ENCODE results near the gene GNAT3. TPM values are rescaled to one million over a fixed set of nuclear protein-coding genes. Genes with fewer than 3 reads are reported as not detected.

Gene GNAT3
- total RNA-seq, 1 experiment from 2014 or later = not detected

DNA sequence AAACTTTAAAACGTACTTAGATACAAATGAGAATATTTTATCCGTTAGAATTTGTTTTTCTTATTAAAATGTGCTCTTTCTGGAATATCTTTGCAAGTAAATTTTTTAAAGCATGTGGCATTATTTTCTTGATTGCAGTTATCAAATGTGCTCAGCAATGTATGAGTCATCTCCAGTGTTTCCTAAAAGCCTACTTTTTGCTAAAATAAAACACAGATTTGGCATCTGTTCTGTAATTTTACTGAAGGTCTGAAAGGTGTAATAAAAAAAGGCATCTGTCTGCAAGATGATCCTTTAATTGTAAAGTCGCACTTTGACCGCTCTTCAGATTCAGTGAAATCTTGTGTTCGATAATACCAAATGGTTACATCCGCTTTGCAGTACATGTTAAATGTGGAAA lies 3.4 kb downstream of the GNAT3 start:
- ChIA-PET CTCF (no interaction called here), POLR2A (ENCODE audit: low non-redundant PET) (no interaction called here)
- no peak for DNase-seq (ENCODE audit: low spot score)
- Histone ChIP-seq H3K4me1 (ENCODE audit: insufficient read depth, low read length, poor library complexity, severe bottlenecking) (no peaks in the 10 kb centered on the region), H3K4me3 (ENCODE audit: low read depth, low read length, poor library complexity, severe bottlenecking) (no peak overlapping the region), H3K9me3 (ENCODE audit: low read depth, low read length, poor library complexity, severe bottlenecking) (no peaks in the 10 kb centered on the region), H3K27ac (ENCODE audit: low read depth, low read length, poor library complexity, severe bottlenecking) (no peak overlapping the region), H3K27me3 (replicated peaks; ENCODE audit: insufficient read depth, low read depth, low read length, poor library complexity) (no peaks in the 10 kb centered on the region), H3K36me3 (ENCODE audit: insufficient read depth, low read length, poor library complexity, severe bottlenecking) (no peaks in the 10 kb centered on the region)
- TF ChIP-seq EZH2 (IDR thresholded peaks at IDR 0.05; ENCODE audit: borderline replicate concordance, low read depth, low read length, poor library complexity, severe bottlenecking) = no peak
- TF ChIP-seq, protein P1, sequence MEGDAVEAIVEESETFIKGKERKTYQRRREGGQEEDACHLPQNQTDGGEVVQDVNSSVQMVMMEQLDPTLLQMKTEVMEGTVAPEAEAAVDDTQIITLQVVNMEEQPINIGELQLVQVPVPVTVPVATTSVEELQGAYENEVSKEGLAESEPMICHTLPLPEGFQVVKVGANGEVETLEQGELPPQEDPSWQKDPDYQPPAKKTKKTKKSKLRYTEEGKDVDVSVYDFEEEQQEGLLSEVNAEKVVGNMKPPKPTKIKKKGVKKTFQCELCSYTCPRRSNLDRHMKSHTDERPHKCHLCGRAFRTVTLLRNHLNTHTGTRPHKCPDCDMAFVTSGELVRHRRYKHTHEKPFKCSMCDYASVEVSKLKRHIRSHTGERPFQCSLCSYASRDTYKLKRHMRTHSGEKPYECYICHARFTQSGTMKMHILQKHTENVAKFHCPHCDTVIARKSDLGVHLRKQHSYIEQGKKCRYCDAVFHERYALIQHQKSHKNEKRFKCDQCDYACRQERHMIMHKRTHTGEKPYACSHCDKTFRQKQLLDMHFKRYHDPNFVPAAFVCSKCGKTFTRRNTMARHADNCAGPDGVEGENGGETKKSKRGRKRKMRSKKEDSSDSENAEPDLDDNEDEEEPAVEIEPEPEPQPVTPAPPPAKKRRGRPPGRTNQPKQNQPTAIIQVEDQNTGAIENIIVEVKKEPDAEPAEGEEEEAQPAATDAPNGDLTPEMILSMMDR (conservative IDR thresholded peaks at IDR 0.05; ENCODE audit: low read depth, low read length) = no peak
- intact Hi-C loops (cut with micrococcal nuclease; ENCODE audit: unreplicated experiment) = no loop called here
- no TSS peak for BruUV-seq (replicated peaks)

DNA sequence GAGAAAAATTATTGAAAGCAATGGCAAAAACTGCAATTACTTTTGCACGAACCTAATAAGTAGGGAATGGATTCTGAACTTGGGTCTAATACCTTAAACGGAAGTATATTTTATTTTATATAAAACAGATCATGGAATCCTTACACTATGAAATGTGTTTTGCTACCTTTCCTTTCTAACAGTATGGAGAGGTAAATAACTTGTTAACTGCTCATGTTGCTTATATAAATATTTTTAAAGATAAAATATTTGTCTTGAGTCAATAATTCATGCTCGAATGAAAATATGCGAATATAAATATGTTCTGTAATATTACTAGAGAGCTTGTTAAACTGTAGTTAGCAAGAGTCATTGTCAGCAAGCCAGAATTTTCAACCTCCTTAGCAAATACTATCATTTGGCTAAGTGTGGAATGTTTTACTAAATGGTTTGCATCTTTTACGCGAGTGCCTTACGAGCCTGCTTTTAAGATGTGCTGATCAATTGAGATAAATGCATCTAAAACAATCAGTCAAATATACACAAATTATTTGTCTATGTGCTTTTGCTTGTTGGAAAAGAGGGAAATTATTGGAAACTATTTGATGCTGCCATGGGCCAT lies 5.9 kb downstream of the GNAT3 start:
- POLR2A ChIA-PET (ENCODE audit: low non-redundant PET) = no interaction called here
- TF ChIP-seq, protein P1 (conservative IDR thresholded peaks at IDR 0.05; ENCODE audit: low read depth, low read length) = no peak
- no peak for TF ChIP-seq EZH2 (IDR thresholded peaks at IDR 0.05; ENCODE audit: borderline replicate concordance, low read depth, low read length, poor library complexity, severe bottlenecking)
- H3K4me3 ChIP-seq (ENCODE audit: low read depth, low read length, poor library complexity, severe bottlenecking) = no peak overlapping the region
- H3K4me1 ChIP-seq (ENCODE audit: insufficient read depth, low read length, poor library complexity, severe bottlenecking) = no peaks in the 10 kb centered on the region
- no peaks in the 10 kb centered on the region for H3K36me3 ChIP-seq (ENCODE audit: insufficient read depth, low read length, poor library complexity, severe bottlenecking)
- DNase-seq (ENCODE audit: low spot score) = no peak
- H3K27me3 ChIP-seq (replicated peaks; ENCODE audit: insufficient read depth, low read depth, low read length, poor library complexity) = no peaks in the 10 kb centered on the region
- BruUV-seq (replicated peaks) = no TSS peak
- intact Hi-C loops (cut with micrococcal nuclease; ENCODE audit: unreplicated experiment) = no loop called here
- H3K9me3 ChIP-seq (ENCODE audit: low read depth, low read length, poor library complexity, severe bottlenecking) = no peaks in the 10 kb centered on the region
- no peak overlapping the region for H3K27ac ChIP-seq (ENCODE audit: low read depth, low read length, poor library complexity, severe bottlenecking)
- CTCF ChIA-PET = no interaction called here

DNA sequence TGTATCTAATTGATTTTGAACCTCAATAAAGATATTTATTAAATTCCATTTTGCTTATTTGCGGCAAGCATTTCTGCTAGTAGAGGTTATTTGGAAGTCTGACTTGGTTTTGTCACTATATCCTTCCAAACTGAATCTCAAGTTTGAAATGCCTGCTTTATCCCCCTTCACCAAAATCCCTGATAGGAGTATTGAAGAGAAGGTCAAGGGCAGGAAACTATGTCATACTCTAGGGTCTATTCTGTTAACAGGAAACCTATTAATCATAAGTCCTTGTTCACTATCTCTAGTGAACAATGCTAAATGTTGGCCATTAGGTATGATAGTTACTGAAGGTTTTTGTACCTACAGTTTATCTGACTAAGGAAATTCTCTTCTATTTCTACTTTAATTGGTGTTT lies 11.5 kb downstream of the GNAT3 start:
- H3K27ac ChIP-seq (ENCODE audit: low read depth, low read length, poor library complexity, severe bottlenecking) = no peak overlapping the region
- CTCF ChIA-PET = no interaction called here

More for the DNA sequence above, 11.5 kb downstream of the GNAT3 start:
- Histone ChIP-seq H3K9me3 (ENCODE audit: low read depth, low read length, poor library complexity, severe bottlenecking) (no peaks in the 10 kb centered on the region), H3K4me1 (ENCODE audit: insufficient read depth, low read length, poor library complexity, severe bottlenecking) (no peaks in the 10 kb centered on the region), H3K27me3 (replicated peaks; ENCODE audit: insufficient read depth, low read depth, low read length, poor library complexity) (no peaks in the 10 kb centered on the region), H3K4me3 (ENCODE audit: low read depth, low read length, poor library complexity, severe bottlenecking) (no peak overlapping the region), H3K36me3 (ENCODE audit: insufficient read depth, low read length, poor library complexity, severe bottlenecking) (no peaks in the 10 kb centered on the region)
- POLR2A ChIA-PET (ENCODE audit: low non-redundant PET) = no interaction called here
- no peak for TF ChIP-seq EZH2 (IDR thresholded peaks at IDR 0.05; ENCODE audit: borderline replicate concordance, low read depth, low read length, poor library complexity, severe bottlenecking)
- TF ChIP-seq, protein P1 (conservative IDR thresholded peaks at IDR 0.05; ENCODE audit: low read depth, low read length) = no peak
- BruUV-seq (replicated peaks) = no TSS peak
- DNase-seq (ENCODE audit: low spot score) = no peak
- intact Hi-C loops (cut with micrococcal nuclease; ENCODE audit: unreplicated experiment) = no loop called here

Measured in A673 (cell line).